Gastroesophageal sphincter (tissue), 3 donors: Measurements from ENCODE around the gene MYLK.

ENCODE experiments used
- EP300 ChIP-seq: sonication (generic); formaldehyde crosslinking; IDR thresholded peaks from one replicate; pipeline ENCODE4 v1.6.1; 2017; ENCODE audit warnings: antibody characterized with exemption, mild to moderate bottlenecking
- POLR2AphosphoS5 ChIP-seq: sonication (generic); formaldehyde crosslinking; IDR thresholded peaks from one replicate; pipeline ENCODE4 v1.6.1; 2017; ENCODE audit warnings: antibody characterized with exemption
- TF ChIP-seq, protein P1 (sequence below), 4 experiments: fragments of 200-600 bp in 2 of 4; fragments of 450-650 bp in 2 of 4; sonication (generic) in 1 of 4; IDR thresholded peaks; one replicate each; pipeline ENCODE4 v1.5.1; 2017 to 2019; ENCODE audit warnings: antibody characterized with exemption in 4 of 4, mild to moderate bottlenecking in 2 of 4, moderate library complexity in 2 of 4

DNA sequence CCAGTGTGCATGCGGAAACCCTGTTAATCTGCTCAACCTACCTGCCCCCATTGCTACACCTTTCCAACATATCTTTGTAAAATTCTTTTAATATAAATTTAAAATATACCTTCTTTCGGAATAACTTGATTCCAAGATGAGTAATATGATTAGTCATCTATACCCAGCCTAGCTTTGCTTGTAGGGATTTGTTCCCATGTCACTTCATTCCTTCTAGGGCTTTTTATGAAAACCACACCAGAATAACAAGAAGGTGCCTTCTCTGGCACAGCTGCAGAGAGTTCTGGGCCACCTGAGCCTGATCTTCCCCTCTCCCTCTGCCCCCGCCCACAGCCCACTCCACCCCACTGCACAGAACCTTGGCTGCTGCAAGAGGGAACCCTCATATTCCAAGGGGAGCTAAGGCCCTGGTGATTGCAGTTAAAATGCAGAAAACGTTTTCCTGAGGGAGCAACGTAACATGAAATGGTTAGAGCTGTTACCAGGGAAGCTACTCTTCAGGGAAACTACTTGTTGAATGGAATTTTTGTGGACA lies 260.7 kb downstream of the MYLK start:
- TF ChIP-seq, protein P1, sequence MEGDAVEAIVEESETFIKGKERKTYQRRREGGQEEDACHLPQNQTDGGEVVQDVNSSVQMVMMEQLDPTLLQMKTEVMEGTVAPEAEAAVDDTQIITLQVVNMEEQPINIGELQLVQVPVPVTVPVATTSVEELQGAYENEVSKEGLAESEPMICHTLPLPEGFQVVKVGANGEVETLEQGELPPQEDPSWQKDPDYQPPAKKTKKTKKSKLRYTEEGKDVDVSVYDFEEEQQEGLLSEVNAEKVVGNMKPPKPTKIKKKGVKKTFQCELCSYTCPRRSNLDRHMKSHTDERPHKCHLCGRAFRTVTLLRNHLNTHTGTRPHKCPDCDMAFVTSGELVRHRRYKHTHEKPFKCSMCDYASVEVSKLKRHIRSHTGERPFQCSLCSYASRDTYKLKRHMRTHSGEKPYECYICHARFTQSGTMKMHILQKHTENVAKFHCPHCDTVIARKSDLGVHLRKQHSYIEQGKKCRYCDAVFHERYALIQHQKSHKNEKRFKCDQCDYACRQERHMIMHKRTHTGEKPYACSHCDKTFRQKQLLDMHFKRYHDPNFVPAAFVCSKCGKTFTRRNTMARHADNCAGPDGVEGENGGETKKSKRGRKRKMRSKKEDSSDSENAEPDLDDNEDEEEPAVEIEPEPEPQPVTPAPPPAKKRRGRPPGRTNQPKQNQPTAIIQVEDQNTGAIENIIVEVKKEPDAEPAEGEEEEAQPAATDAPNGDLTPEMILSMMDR (IDR thresholded peaks at IDR 0.05): no peak
- TF ChIP-seq POLR2AphosphoS5 (no peak), EP300 (no peak)
